ENCODE data around the gene MRPL1.
A peak's percentile ranks its signal among the peaks of the same experiment; 100 is the strongest.
"Not testable (repeated sequence)": the region's sequence is repeated elsewhere in the genome, so short reads cannot be mapped to it uniquely, and the experiment has no call there.

Gene MRPL1

DNA sequence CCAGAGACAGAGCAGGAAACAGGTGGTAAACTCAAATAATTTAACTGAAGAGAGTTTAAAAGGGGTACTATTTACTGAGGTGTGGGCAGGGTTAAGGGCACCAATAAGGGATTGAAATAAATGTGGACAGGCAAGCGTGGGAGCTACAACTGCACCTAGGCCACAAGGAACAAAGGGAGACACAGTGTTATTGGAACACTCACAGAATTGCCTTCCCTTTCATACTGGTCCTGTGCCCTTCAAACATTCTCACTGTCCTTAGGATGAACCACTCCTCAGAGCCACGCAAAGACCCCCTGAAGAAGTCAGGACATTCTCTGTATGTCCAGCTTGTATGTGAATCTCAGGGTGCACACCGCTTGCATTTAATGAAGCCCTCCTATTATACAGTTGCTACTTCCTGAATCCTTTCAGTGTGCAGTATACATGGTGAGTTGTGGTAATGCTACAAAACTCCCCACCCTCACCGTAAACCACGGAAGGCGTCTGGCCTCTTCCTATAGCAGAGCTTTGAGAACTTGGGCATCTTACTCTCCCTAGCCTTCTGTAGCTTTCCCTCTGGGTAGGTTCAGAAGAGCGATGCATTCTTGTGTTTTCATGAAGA, 9.6 kb upstream of the MRPL1 start:
- peak; percentile 1 to 16 (median 12) for DNase-seq

GRCh38 chr4:77854431-77855111, 8.1 kb upstream of the MRPL1 start:
- no peak for DNase-seq

DNA sequence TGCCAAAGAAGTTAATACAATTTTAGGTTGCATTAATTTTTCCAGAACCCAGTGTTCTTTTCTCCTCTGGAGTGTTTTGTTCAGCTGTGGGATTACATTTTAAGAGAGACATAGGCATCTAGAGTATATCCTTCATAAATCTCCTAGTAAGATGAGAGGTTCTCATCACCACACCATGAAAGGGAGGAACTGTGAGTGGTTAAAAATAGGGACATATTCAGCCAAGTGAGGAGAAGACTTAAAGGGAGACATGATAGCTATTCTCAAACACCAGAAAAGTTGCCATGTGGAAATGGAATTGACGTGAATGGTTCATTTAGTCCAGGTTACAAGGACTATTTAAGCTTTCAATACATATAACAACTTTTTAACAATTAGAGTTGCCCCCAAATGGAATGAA, 6.5 kb upstream of the MRPL1 start:
- no peak for DNase-seq

- no peak for DNase-seq
Measured at GRCh38 chr4:77859256-77859655, 3.4 kb upstream of the MRPL1 start.

- DNase-seq: no peak
Measured at GRCh38 chr4:77861495-77861894, 1.1 kb upstream of the MRPL1 start.

DNA sequence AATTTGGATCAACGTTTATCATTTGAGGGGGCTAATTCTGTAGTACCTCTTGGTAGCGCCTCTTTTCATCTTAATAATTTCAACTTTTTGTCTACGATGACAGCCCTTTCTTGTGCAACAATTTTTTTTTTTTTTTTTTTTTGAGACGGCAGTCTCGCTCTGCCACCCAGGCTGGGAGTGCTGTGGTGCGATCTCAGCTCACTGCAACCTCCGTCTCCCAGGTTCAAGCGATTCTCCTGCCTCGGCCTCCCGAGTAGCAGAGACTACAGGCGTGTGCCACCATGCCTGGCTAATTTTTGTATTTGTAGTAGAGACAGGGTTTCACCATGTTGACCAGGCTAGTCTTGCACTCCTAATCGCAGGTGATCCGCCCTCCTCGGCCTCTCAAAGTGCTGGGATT, 711 bp downstream of the MRPL1 start:
- DNase-seq: not testable (repeated sequence)

- no peak for DNase-seq
Measured at GRCh38 chr4:77865259-77865658, 2.6 kb downstream of the MRPL1 start.

- DNase-seq: no peak
Measured at GRCh38 chr4:77872723-77873445, 10.3 kb downstream of the MRPL1 start.

- DNase-seq: no peak
Measured at GRCh38 chr4:77877167-77877566, 14.5 kb downstream of the MRPL1 start.

- DNase-seq: no peak
Measured at GRCh38 chr4:77877771-77878565, 15.3 kb downstream of the MRPL1 start.

GRCh38 chr4:77880784-77881183, 18.2 kb downstream of the MRPL1 start:
- no peak for DNase-seq

- no peak for DNase-seq
Measured at GRCh38 chr4:77881460-77882295, 19.0 kb downstream of the MRPL1 start.

DNA sequence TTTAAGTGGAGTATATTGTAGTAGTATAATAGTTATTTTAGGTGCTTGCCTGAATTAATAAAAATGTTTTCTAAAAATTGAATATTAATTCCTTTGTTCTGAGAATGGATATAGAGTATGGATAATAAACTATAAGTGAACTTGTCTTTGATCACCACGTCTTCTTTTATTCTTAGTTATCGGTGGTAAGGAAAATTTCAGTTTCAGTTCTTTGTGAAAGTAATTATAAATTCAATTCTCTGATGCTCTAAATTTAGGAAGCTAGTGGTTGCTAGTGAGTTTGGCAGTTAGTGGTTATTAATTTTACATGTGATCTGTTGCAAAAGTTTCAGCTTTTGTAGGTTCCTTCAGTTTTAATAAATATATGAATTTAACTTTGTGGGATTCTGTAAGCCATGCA, 30.8 kb downstream of the MRPL1 start:
- no peak for DNase-seq

- DNase-seq: no peak
Measured at GRCh38 chr4:77899607-77900006, 37.0 kb downstream of the MRPL1 start.

- DNase-seq: no peak
Measured at GRCh38 chr4:77903186-77903585, 40.6 kb downstream of the MRPL1 start.

- DNase-seq: no peak
Measured at GRCh38 chr4:77905651-77906263, 43.1 kb downstream of the MRPL1 start.

GRCh38 chr4:77910676-77911075, 48.0 kb downstream of the MRPL1 start:
- no peak for DNase-seq

DNA sequence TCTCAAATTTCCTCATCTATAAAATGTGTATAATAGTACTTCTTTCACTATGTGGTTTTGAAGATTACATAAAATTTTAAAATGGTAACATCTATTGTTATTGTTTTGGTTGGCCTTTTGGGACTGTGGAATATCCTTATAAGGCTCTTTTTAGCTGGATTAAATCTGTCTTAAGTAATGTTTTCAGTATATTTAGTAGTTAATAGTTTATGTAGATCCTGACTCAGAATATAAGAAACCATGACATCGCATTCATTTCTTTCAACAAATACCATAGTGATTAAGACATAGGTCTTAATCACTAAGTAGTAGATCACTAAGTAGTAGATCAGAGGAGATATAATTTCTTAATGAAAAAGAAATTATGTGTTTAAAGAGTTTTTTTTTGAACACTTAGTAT, 48.5 kb downstream of the MRPL1 start:
- no peak for DNase-seq

GRCh38 chr4:77911842-77912450, 49.3 kb downstream of the MRPL1 start:
- no peak for DNase-seq

- DNase-seq: no peak
Measured at GRCh38 chr4:77913348-77913747, 50.7 kb downstream of the MRPL1 start.

- DNase-seq: no peak
Measured at GRCh38 chr4:77917075-77917474, 54.4 kb downstream of the MRPL1 start.

DNA sequence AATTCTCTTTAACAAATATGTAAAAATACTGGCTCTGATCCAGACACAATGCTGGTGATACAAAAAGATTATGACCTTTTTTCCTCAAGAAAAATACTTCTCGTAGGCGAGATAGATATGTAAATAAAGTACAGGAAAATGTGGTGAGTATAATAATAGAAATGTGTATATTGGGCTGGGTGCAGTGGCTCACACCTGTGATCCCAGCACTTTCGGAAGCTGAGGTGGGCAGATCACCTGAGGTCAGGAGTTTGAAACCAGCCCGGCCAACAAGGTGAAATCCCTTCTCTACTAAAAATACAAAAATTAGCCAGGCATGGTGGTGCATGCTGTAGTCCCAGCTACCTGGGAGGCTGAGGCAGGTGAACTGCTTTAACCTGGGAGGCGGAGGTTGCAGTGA, 55.0 kb downstream of the MRPL1 start:
- DNase-seq: no peak
